ENCODE results near the gene PDZD8. TPM values are rescaled to one million over a fixed set of nuclear protein-coding genes. Genes with fewer than 3 reads are reported as not detected.

Gene PDZD8
- total and polyA plus RNA-seq, 2 donors (not counting 1 experiment from before 2014, with no cell fraction given) = 15.4 to 34.6 TPM

DNA sequence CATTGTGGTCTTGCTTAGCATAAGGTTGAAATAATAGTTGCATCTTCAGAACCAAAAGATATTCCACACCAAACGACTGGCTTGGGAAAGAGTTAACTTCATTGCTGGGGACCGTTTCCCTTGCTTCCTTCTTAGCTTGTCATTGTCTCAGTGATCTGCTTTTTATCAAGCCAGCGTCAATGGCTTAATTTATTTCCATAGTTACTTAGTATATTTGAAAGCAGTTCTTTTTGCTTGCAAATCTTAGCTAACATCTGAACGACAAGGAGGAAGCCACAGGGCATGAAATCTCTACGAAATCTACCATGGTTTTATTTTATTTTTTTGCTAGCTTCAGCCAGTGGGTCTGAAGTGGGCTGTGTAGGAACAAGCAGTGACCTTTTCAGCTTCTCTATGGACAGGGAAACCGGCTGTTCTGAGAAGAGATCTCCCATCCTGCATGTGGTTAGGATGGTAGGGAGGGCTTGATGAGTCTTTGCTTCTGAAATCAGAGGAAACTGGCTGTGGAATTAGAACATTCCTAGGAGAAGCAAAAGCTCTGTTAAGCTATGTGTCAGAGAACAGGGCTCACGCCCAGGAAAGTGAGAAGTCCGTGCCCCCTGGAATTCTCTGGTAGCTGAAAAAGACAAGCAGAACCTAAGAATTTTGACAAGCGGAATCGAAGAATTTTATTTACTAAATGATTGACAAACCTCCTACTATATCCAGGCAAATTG lies 126.3 kb downstream of the PDZD8 start:
- Histone ChIP-seq H3K27me3 (ENCODE audit: control insufficient read depth, insufficient read depth, low read length) (no peaks in the 10 kb centered on the region), H3K79me2 (ENCODE audit: control insufficient read depth, insufficient read depth, low read length) (no peaks in the 10 kb centered on the region), H3K4me2 (ENCODE audit: extremely low read depth, insufficient read depth, low read length) (no peak overlapping the region), H4K20me1 (ENCODE audit: control insufficient read depth, extremely low read depth, insufficient read depth, low read length) (no peaks in the 10 kb centered on the region), H3K9ac (ENCODE audit: insufficient read depth, low read length) (no peak overlapping the region), H3K27ac (ENCODE audit: insufficient read depth, low read length) (no peak overlapping the region), H3K4me3 (replicated peaks in 1 of 4; ENCODE audit: control extremely low read depth in 1 of 4, insufficient read depth in 1 of 4, low read depth in 3 of 4, low read length in 4 of 4) (no peak overlapping the region), H3K9me3 (ENCODE audit: control insufficient read depth, insufficient read depth, low read depth, low read length) (no peaks in the 10 kb centered on the region), H2AFZ (ENCODE audit: low read length) (no peak overlapping the region), H3K36me3 (ENCODE audit: control insufficient read depth, insufficient read depth, low read length) (no peaks in the 10 kb centered on the region), H3K4me1 (ENCODE audit: control insufficient read depth, extremely low read depth, insufficient read depth, low read length) (no peaks in the 10 kb centered on the region)
- no peak for DNase-seq (ENCODE audit: low read depth in 2 of 2)
- TF ChIP-seq, protein P1, sequence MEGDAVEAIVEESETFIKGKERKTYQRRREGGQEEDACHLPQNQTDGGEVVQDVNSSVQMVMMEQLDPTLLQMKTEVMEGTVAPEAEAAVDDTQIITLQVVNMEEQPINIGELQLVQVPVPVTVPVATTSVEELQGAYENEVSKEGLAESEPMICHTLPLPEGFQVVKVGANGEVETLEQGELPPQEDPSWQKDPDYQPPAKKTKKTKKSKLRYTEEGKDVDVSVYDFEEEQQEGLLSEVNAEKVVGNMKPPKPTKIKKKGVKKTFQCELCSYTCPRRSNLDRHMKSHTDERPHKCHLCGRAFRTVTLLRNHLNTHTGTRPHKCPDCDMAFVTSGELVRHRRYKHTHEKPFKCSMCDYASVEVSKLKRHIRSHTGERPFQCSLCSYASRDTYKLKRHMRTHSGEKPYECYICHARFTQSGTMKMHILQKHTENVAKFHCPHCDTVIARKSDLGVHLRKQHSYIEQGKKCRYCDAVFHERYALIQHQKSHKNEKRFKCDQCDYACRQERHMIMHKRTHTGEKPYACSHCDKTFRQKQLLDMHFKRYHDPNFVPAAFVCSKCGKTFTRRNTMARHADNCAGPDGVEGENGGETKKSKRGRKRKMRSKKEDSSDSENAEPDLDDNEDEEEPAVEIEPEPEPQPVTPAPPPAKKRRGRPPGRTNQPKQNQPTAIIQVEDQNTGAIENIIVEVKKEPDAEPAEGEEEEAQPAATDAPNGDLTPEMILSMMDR (conservative IDR thresholded peaks at IDR 0.05 in 1 of 2, IDR thresholded peaks at IDR 0.05 in 1 of 2; ENCODE audit: low read depth in 1 of 2, low read length in 2 of 2) = no peak
- TF ChIP-seq EZH2 (IDR thresholded peaks at IDR 0.05; ENCODE audit: low read length, missing control alignments) = no peak

DNA sequence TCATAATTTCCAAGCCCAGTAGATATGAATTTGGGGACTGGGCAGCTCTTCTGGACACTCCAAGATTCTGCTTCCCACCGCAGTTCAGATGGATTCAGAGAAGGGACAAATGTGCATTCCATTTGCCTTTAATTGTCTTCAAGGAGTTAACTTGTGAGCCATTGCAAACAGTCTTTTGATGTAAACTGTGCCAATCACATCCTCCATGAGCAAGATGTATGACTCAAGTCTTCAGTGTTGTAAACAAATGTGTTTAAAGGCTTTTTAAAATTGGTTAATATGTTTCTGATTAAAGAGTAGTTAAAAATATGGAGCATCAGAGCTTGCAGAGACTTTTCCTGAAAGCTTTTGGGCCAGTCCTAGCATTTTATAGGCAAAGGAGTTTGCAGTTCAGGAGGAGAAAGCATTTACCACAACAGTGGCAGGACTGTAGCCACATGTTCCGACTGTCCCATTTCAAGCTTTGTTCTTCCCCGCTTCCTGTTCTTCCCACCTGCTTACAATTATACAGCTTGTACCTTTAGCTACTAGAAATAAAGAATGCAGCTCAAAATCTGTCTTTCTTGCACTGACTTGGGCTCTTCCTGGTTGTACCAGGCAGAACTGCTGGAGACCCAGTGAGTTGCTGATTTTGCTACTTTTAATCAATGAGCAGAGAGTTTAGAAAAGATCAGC lies 128.1 kb downstream of the PDZD8 start:
- no peak overlapping the region for H3K9ac ChIP-seq (ENCODE audit: insufficient read depth, low read length)
- H3K4me2 ChIP-seq (ENCODE audit: extremely low read depth, insufficient read depth, low read length) = no peak overlapping the region
- H3K27ac ChIP-seq (ENCODE audit: insufficient read depth, low read length) = no peak overlapping the region
- H4K20me1 ChIP-seq (ENCODE audit: control insufficient read depth, extremely low read depth, insufficient read depth, low read length) = no peaks in the 10 kb centered on the region
- H3K27me3 ChIP-seq (ENCODE audit: control insufficient read depth, insufficient read depth, low read length) = no peaks in the 10 kb centered on the region
- H2AFZ ChIP-seq (ENCODE audit: low read length) = no peak overlapping the region
- no peaks in the 10 kb centered on the region for H3K79me2 ChIP-seq (ENCODE audit: control insufficient read depth, insufficient read depth, low read length)
- no peaks in the 10 kb centered on the region for H3K36me3 ChIP-seq (ENCODE audit: control insufficient read depth, insufficient read depth, low read length)
- TF ChIP-seq, protein P1 (conservative IDR thresholded peaks at IDR 0.05 in 1 of 2, IDR thresholded peaks at IDR 0.05 in 1 of 2; ENCODE audit: low read depth in 1 of 2, low read length in 2 of 2) = no peak
- no peak for TF ChIP-seq EZH2 (IDR thresholded peaks at IDR 0.05; ENCODE audit: low read length, missing control alignments)
- no peak overlapping the region for H3K4me3 ChIP-seq (replicated peaks in 1 of 4; ENCODE audit: control extremely low read depth in 1 of 4, insufficient read depth in 1 of 4, low read depth in 3 of 4, low read length in 4 of 4)
- no peaks in the 10 kb centered on the region for H3K4me1 ChIP-seq (ENCODE audit: control insufficient read depth, extremely low read depth, insufficient read depth, low read length)
- no peaks in the 10 kb centered on the region for H3K9me3 ChIP-seq (ENCODE audit: control insufficient read depth, insufficient read depth, low read depth, low read length)
- no peak for DNase-seq (ENCODE audit: low read depth in 2 of 2)

DNA sequence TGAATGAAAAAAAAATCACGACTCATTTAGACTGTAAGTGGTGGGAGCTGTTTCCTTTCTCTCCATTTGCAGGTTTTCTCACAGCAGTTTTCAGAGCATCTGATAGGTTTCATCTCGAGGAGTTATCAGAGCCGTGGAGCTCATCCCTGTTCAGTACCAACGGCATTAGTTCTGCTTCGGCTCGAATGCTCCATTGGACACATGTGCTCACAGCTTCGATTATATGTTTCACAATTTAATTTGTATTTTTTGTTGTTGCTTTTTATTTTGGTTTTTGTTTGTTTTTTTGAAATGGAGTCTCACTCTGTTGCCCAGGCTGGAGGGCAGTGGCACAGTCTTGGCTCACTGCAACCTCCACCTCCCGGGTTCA lies 132.8 kb downstream of the PDZD8 start:
- H2AFZ ChIP-seq (ENCODE audit: low read length) = no peak overlapping the region
- H3K79me2 ChIP-seq (ENCODE audit: control insufficient read depth, insufficient read depth, low read length) = no peaks in the 10 kb centered on the region
- H3K9me3 ChIP-seq (ENCODE audit: control insufficient read depth, insufficient read depth, low read depth, low read length) = no peaks in the 10 kb centered on the region
- H3K9ac ChIP-seq (ENCODE audit: insufficient read depth, low read length) = no peak overlapping the region
- peaks cover 3% of the 10 kb centered on the region for H3K27me3 ChIP-seq (ENCODE audit: control insufficient read depth, insufficient read depth, low read length)
- H3K4me1 ChIP-seq (ENCODE audit: control insufficient read depth, extremely low read depth, insufficient read depth, low read length) = no peaks in the 10 kb centered on the region
- H3K4me3 ChIP-seq (replicated peaks in 1 of 4; ENCODE audit: control extremely low read depth in 1 of 4, insufficient read depth in 1 of 4, low read depth in 3 of 4, low read length in 4 of 4) = no peak overlapping the region
- no peak overlapping the region for H3K4me2 ChIP-seq (ENCODE audit: extremely low read depth, insufficient read depth, low read length)
- H3K27ac ChIP-seq (ENCODE audit: insufficient read depth, low read length) = no peak overlapping the region
- H3K36me3 ChIP-seq (ENCODE audit: control insufficient read depth, insufficient read depth, low read length) = no peaks in the 10 kb centered on the region
- no peak for TF ChIP-seq EZH2 (IDR thresholded peaks at IDR 0.05; ENCODE audit: low read length, missing control alignments)
- TF ChIP-seq, protein P1 (conservative IDR thresholded peaks at IDR 0.05 in 1 of 2, IDR thresholded peaks at IDR 0.05 in 1 of 2; ENCODE audit: low read depth in 1 of 2, low read length in 2 of 2) = no peak
- no peak for DNase-seq (ENCODE audit: low read depth in 2 of 2)
- H4K20me1 ChIP-seq (ENCODE audit: control insufficient read depth, extremely low read depth, insufficient read depth, low read length) = no peaks in the 10 kb centered on the region

All from fibroblast of lung (primary cell).